ENCODE measurements around the gene PRR12. TPM values are rescaled to one million over a fixed set of nuclear protein-coding genes. Genes with fewer than 3 reads are reported as not detected.

The PRR12 gene
- total RNA-seq, 1 donor from 2014 or later: 0.79 TPM

DNA sequence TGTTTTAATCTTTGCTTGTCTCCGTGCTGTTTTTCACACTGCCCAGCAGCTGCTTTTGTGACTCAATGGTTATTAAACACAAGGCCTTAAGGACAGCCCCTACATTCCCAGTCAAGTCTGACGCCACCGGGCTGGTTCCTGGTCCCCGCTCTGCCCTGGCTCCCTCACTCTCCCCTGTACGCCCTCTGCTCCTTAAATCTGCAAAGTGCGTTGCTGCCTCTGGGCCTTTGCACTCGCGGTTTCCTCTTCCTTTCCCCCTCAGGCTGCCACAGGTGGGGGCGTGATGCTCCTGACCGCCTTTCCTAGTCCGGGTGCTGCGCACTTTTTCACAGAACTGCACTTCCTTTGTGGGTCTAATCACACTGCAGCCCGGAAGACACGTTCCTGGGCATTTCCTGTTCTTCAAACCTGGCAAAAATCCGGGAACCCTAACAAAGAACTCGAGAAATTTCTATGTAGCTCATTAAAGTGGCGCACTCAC lies 36.2 kb upstream of the PRR12 start:
- FAIRE-seq (no peak), DNase-seq (ENCODE audit: low read depth) (peak; percentile 44)
- H3K27me3 ChIP-seq (ENCODE audit: control insufficient read depth, insufficient read depth, low read length): no peaks in the 10 kb centered on the region
- H3K4me3 ChIP-seq (ENCODE audit: low read depth, low read length): no peak overlapping the region
- no peak for TF ChIP-seq CTCF (IDR thresholded peaks at IDR 0.05; ENCODE audit: insufficient read depth, low read length, severe bottlenecking)
- H3K36me3 ChIP-seq (ENCODE audit: control insufficient read depth, insufficient read depth, low read length): peaks cover 17% of the 10 kb centered on the region

DNA sequence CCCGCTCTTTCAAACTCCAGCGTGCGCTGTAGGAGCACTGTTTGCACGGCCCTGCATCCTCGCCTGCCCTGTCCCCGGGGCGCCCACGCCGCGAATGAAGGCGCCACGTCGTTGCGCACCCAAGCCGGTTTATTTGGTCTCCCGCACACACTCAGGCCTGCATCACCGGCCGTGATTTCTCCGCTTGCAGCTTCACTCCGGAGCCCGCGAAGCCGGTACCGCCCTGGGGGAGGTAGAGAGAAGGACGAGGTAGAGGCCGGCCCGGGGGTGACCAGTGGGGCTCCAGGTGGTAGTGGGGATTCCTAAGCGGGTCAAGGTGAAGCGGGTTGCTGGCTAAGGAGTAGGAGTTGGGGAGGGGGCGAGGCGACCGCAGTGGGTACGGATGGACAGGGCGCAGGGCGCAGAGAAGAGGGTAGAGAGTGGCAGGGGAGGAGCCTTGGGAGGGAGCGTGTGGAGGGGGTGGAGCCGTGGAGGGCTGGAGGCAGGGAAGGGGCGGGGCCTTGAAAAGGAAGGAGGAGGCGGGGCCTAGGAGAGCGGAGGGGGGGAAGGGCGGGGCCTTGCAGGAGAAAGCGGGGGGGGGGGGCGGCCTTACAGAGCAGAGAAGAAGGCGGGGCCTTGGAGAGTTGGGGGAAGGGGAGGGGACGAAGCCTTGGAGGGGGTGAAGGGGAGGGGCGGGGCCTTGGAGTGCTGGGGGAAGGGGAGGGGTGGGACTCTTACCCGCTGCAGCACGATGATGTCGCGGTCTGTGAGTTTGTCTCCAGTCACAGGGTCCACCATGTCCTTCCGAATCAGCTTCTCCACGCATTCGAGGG lies 35.2 kb upstream of the PRR12 start:
- Histone ChIP-seq H3K36me3 (ENCODE audit: control insufficient read depth, insufficient read depth, low read length) (peaks cover 21% of the 10 kb centered on the region), H3K4me3 (ENCODE audit: low read depth, low read length) (no peak overlapping the region), H3K27me3 (ENCODE audit: control insufficient read depth, insufficient read depth, low read length) (no peaks in the 10 kb centered on the region)
- FAIRE-seq (no peak), DNase-seq (ENCODE audit: low read depth) (peak; percentile 27)
- no peak for TF ChIP-seq CTCF (IDR thresholded peaks at IDR 0.05; ENCODE audit: insufficient read depth, low read length, severe bottlenecking)

- TF ChIP-seq CTCF (IDR thresholded peaks at IDR 0.05; ENCODE audit: insufficient read depth, low read length, severe bottlenecking): no peak
- DNase-seq (ENCODE audit: low read depth) (no peak), FAIRE-seq (no peak)
- Histone ChIP-seq H3K36me3 (ENCODE audit: control insufficient read depth, insufficient read depth, low read length) (peaks cover 21% of the 10 kb centered on the region), H3K4me3 (ENCODE audit: low read depth, low read length) (no peak overlapping the region), H3K27me3 (ENCODE audit: control insufficient read depth, insufficient read depth, low read length) (no peaks in the 10 kb centered on the region)
Measured at GRCh38 chr19:49556412-49557398, 34.3 kb upstream of the PRR12 start.

GRCh38 chr19:49557641-49558325 lies 33.2 kb upstream of the PRR12 start:
- H3K4me3 ChIP-seq (ENCODE audit: low read depth, low read length): no peak overlapping the region
- TF ChIP-seq CTCF (IDR thresholded peaks at IDR 0.05; ENCODE audit: insufficient read depth, low read length, severe bottlenecking): no peak
- peaks cover 21% of the 10 kb centered on the region for H3K36me3 ChIP-seq (ENCODE audit: control insufficient read depth, insufficient read depth, low read length)
- no peaks in the 10 kb centered on the region for H3K27me3 ChIP-seq (ENCODE audit: control insufficient read depth, insufficient read depth, low read length)
- no peak for FAIRE-seq
- DNase-seq (ENCODE audit: low read depth): no peak

- no peak for FAIRE-seq
- no peak for TF ChIP-seq CTCF (IDR thresholded peaks at IDR 0.05; ENCODE audit: insufficient read depth, low read length, severe bottlenecking)
- DNase-seq (ENCODE audit: low read depth): no peak
- Histone ChIP-seq H3K36me3 (ENCODE audit: control insufficient read depth, insufficient read depth, low read length) (peaks cover 21% of the 10 kb centered on the region), H3K4me3 (ENCODE audit: low read depth, low read length) (no peak overlapping the region), H3K27me3 (ENCODE audit: control insufficient read depth, insufficient read depth, low read length) (no peaks in the 10 kb centered on the region)
Measured at GRCh38 chr19:49558591-49558990, 32.4 kb upstream of the PRR12 start.
